ENCODE measurements around the gene AKAP6.

Gene AKAP6

DNA sequence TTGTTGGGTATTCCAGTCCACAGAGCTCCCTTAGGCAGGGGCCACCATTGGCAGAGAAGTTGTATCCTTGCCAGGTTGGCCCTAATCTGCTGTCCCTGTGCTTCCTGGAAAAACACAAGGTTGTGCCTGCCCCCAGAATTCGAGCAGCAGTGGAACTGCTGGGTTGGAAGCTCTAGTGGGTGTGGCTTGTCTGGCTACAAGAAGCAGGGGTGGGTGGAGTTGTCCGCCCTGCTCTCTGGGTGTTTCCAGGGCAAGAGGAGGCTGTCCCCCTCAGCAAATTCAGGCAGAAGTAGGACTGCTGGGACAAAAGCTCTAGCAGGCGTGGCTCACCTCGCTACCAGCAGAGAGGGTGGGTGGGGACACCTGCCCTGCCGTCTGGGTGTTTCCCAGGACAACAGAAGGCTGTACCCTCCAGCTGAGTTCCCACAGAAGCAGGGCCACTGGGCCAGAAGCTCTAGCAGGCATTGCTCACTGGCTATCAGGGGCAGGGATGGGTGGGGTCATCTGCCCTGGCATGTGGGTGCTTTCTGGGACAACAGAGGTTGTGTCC, 536.8 kb downstream of the AKAP6 start:
- no peak overlapping the region for H3K9ac ChIP-seq (ENCODE audit: low read depth, low read length)
- no peaks in the 10 kb centered on the region for H3K9me3 ChIP-seq (ENCODE audit: control insufficient read depth, insufficient read depth, low read length)
- no peaks in the 10 kb centered on the region for H3K36me3 ChIP-seq (ENCODE audit: insufficient read depth, low read length)
- no peaks in the 10 kb centered on the region for H3K4me1 ChIP-seq (ENCODE audit: insufficient read depth, low read length)

DNA sequence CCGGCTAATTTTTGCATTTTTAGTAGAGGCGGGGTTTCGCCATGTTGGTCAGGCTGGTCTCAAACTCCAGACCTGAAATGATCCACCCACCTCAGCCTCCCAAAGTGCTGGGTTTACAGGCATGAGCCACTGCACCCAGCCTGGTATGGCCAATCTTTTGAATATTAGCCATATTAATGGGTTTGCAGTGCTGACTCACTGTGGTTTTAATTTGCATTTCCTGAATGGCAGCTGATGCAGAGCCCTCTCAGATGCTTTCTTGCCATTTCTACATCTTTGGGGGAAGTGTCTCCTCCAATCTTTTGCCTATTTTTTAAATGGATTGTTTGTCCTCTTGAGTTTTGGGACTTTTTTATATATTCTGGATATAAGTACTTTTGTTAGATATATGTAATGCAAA, 554.1 kb downstream of the AKAP6 start:
- H3K36me3 ChIP-seq (ENCODE audit: insufficient read depth, low read length), result no peaks in the 10 kb centered on the region
- H3K9me3 ChIP-seq (ENCODE audit: control insufficient read depth, insufficient read depth, low read length), result no peaks in the 10 kb centered on the region
- H3K4me1 ChIP-seq (ENCODE audit: insufficient read depth, low read length), result no peaks in the 10 kb centered on the region
- H3K9ac ChIP-seq (ENCODE audit: low read depth, low read length), result no peak overlapping the region

Measured in ES-I3 (cell line).